Tibial nerve (tissue), 4 donors: ENCODE measurements around the gene MRGPRE. TPM values are rescaled to one million over a fixed set of nuclear protein-coding genes. Genes with fewer than 3 reads are reported as not detected.

Experiments
- DNase-seq, 2 donors: peaks; one replicate each; pipeline ENCODE4 v3.0.0-alpha.2; 2019; ENCODE audit warnings: low spot score in 2 of 2
- H3K27ac ChIP-seq, 4 donors: fragments of 200-600 bp; sonication (generic) in 3 of 4; one replicate each; pipeline ENCODE4 v1.5.1; 2017 to 2019; ENCODE audit warnings: mild to moderate bottlenecking in 1 of 4
- H3K27me3 ChIP-seq, 2 donors: fragments of 200-600 bp; sonication (generic) in 1 of 2; one replicate each; pipeline versions ENCODE4 v1.5.1 to v1.6.0; 2017 to 2019
- H3K36me3 ChIP-seq, 3 donors: fragments of 200-600 bp; sonication (generic); one replicate each; pipeline ENCODE4 v1.5.1; 2018 to 2019
- H3K4me1 ChIP-seq, 4 donors: fragments of 200-600 bp; sonication (generic) in 3 of 4; one replicate each; pipeline ENCODE4 v1.5.1; 2017 to 2019
- H3K4me3 ChIP-seq, 4 donors: fragments of 200-600 bp; sonication (generic) in 3 of 4; one replicate each; pipeline ENCODE4 v1.5.1; 2017 to 2019; ENCODE audit warnings: mild to moderate bottlenecking in 1 of 4, moderate library complexity in 1 of 4
- H3K9me3 ChIP-seq, 4 donors: fragments of 200-600 bp; sonication (generic) in 3 of 4; one replicate each; pipeline ENCODE4 v1.5.1; 2017 to 2019
- CTCF ChIP-seq, 5 experiments: fragments of 200-600 bp in 3 of 5; fragments of 450-650 bp in 2 of 5; sonication (generic) in 3 of 5; IDR thresholded peaks; one replicate each; pipeline ENCODE4 v1.5.1; 2016 to 2019; ENCODE audit warnings: antibody characterized with exemption in 5 of 5, mild to moderate bottlenecking in 3 of 5, moderate library complexity in 2 of 5
- EP300 ChIP-seq, 2 donors: sonication (generic); formaldehyde crosslinking; IDR thresholded peaks; one replicate each; pipeline ENCODE4 v1.6.1; 2017; ENCODE audit warnings: antibody characterized with exemption in 2 of 2, mild to moderate bottlenecking in 1 of 2
- POLR2A ChIP-seq, 2 donors: fragments of 450-650 bp; IDR thresholded peaks; one replicate each; pipeline ENCODE4 v1.6.1; 2017; ENCODE audit warnings: antibody characterized with exemption in 2 of 2, mild to moderate bottlenecking in 2 of 2, moderate library complexity in 2 of 2
- WGBS, 2 donors: methylation state at CpG; one replicate each; pipeline ENCODE4 v1.1.5; 2018; 5-methylcytosine and 5-hydroxymethylcytosine counted together
- total RNA-seq, 4 donors: library from RNA; depleted of rRNA; stranded (reverse); fragments of >200 nt; gene quantifications; one replicate each; pipeline ENCODE4 v1.1.0, GENCODE V29; 2016

The MRGPRE gene
- total RNA-seq, 4 donors from 2014 or later: 0.66 TPM; not detected in 3

- no peak for TF ChIP-seq EP300 (IDR thresholded peaks at IDR 0.05)
- no peak for TF ChIP-seq CTCF (IDR thresholded peaks at IDR 0.05)
- TF ChIP-seq POLR2A (IDR thresholded peaks at IDR 0.05): no peak
- Histone ChIP-seq H3K9me3 (no peaks in the 10 kb centered on the region), H3K27ac (no peak overlapping the region), H3K36me3 (no peaks in the 10 kb centered on the region), H3K4me1 (peaks cover 0 to 12% (median 2%) of the 10 kb centered on the region in 4 donors), H3K4me3 (no peak overlapping the region), H3K27me3 (peaks cover 0 to 52% of the 10 kb centered on the region in 2 donors)
- DNase-seq: no peak
- 86% methylated on average over 15 of the region's 15 CpGs for WGBS, 2 donors
These were observed 33.4 kb downstream of the MRGPRE start for GRCh38 chr11:3198815-3199214.

- Histone ChIP-seq H3K27ac (no peak overlapping the region), H3K4me1 (peaks cover 0 to 4% (median 0%) of the 10 kb centered on the region in 4 donors), H3K36me3 (no peaks in the 10 kb centered on the region), H3K4me3 (no peak overlapping the region), H3K9me3 (no peaks in the 10 kb centered on the region), H3K27me3 (peaks cover 0 to 44% of the 10 kb centered on the region in 2 donors)
- TF ChIP-seq CTCF (IDR thresholded peaks at IDR 0.05) (no peak), EP300 (IDR thresholded peaks at IDR 0.05) (no peak), POLR2A (IDR thresholded peaks at IDR 0.05) (no peak)
- 81 to 90% methylated on average over 5 to 7 of the region's 8 CpGs for WGBS, 2 donors
- DNase-seq: no peak
These were observed 34.2 kb downstream of the MRGPRE start for GRCh38 chr11:3197878-3198528.

GRCh38 chr11:3197044-3197695 lies 35.0 kb downstream of the MRGPRE start:
- Histone ChIP-seq H3K9me3 (no peaks in the 10 kb centered on the region), H3K36me3 (no peaks in the 10 kb centered on the region), H3K4me1 (no peaks in the 10 kb centered on the region), H3K27ac (no peak overlapping the region), H3K27me3 (peaks cover 0 to 36% of the 10 kb centered on the region in 2 donors), H3K4me3 (no peak overlapping the region)
- no peak for TF ChIP-seq EP300 (IDR thresholded peaks at IDR 0.05)
- no peak for TF ChIP-seq POLR2A (IDR thresholded peaks at IDR 0.05)
- no peak for TF ChIP-seq CTCF (IDR thresholded peaks at IDR 0.05)
- no peak for DNase-seq
- 69 to 75% methylated on average over 7 to 10 of the region's 11 CpGs for WGBS, 2 donors

GRCh38 chr11:3196161-3197043 lies 35.8 kb downstream of the MRGPRE start:
- H3K27me3 ChIP-seq: peaks cover 0 to 28% of the 10 kb centered on the region in 2 donors
- DNase-seq: no peak
- no peak overlapping the region for H3K27ac ChIP-seq
- no peaks in the 10 kb centered on the region for H3K9me3 ChIP-seq
- H3K36me3 ChIP-seq: no peaks in the 10 kb centered on the region
- 62 to 67% methylated on average over 10 to 17 of the region's 23 CpGs for WGBS, 2 donors
- TF ChIP-seq POLR2A (IDR thresholded peaks at IDR 0.05): no peak
- no peak for TF ChIP-seq CTCF (IDR thresholded peaks at IDR 0.05)
- TF ChIP-seq EP300 (IDR thresholded peaks at IDR 0.05): no peak
- H3K4me1 ChIP-seq: no peaks in the 10 kb centered on the region
- H3K4me3 ChIP-seq: no peak overlapping the region
